HFF-Myc (cell line): ENCODE results near the gene EIF4G3.
"Not testable (repeated sequence)": the region's sequence is repeated elsewhere in the genome, so short reads cannot be mapped to it uniquely, and the experiment has no call there.

Experiments
- DNase-seq: peaks from one replicate; pipeline ENCODE4 v3.0.0-alpha.2; 2011; ENCODE audit warnings: low read depth; ENCODE audit errors: extremely low read depth
- H3K4me3 ChIP-seq: replicated peaks from 2 replicates; pipeline ENCODE4 v1.5.1; 2011; ENCODE audit warnings: low read depth, mild to moderate bottlenecking, control low read depth, low read length
- TF ChIP-seq, protein P1 (sequence below): IDR thresholded peaks from 2 replicates; pipeline ENCODE4 v1.5.1; 2012; ENCODE audit warnings: mild to moderate bottlenecking, low read depth, low read length, control low read depth; ENCODE audit errors: missing control alignments

The EIF4G3 gene

DNA sequence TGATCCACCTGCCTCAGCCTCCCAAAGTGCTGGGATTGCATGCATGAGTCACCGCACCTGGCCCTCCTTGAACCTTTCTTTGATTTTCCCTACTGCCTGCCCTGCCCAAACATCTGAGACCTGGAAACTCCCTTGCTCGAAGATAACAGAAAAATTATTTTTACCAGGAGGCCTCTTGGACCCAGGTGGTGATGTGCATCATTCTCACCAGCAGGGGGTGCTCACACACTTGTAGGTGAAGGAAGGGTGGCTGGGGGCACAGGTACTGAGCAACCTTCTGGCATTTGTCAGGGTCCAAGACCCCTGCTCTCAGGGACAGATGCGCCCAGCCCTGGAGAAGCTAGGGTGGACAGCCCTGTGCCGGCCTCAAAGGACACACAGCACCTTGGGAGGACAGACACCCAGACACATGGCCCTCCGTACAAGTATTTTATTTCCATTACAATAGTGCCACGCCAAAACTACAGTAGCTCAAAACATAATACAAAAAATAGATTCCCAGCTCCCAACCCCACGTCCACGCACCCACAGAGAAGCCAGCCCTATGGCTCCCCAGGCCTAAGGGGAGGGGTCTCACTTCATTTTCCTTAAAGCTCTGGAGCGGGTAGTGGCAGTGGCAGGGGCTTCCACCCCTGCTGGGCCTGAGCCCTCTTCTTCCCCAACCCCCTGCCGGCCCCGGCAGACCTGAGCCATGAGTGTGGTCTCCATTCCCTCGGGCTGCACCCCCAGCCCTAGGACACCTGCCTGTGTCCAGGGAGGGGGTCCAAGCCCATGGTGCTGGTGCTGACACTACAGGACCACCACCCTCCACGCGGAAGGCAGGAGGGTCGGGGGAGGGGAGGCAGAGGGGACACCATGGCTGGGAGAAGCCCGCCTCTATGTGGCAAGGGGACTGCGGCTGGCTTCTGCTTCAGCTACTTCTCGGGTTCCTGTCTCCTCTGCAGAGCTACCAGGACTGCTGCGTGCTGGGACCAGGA, 40.4 kb upstream of the EIF4G3 start:
- DNase-seq, result no peak
- H3K4me3 ChIP-seq, result no peak overlapping the region
- TF ChIP-seq, protein P1, sequence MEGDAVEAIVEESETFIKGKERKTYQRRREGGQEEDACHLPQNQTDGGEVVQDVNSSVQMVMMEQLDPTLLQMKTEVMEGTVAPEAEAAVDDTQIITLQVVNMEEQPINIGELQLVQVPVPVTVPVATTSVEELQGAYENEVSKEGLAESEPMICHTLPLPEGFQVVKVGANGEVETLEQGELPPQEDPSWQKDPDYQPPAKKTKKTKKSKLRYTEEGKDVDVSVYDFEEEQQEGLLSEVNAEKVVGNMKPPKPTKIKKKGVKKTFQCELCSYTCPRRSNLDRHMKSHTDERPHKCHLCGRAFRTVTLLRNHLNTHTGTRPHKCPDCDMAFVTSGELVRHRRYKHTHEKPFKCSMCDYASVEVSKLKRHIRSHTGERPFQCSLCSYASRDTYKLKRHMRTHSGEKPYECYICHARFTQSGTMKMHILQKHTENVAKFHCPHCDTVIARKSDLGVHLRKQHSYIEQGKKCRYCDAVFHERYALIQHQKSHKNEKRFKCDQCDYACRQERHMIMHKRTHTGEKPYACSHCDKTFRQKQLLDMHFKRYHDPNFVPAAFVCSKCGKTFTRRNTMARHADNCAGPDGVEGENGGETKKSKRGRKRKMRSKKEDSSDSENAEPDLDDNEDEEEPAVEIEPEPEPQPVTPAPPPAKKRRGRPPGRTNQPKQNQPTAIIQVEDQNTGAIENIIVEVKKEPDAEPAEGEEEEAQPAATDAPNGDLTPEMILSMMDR, result peak; percentile 80

DNA sequence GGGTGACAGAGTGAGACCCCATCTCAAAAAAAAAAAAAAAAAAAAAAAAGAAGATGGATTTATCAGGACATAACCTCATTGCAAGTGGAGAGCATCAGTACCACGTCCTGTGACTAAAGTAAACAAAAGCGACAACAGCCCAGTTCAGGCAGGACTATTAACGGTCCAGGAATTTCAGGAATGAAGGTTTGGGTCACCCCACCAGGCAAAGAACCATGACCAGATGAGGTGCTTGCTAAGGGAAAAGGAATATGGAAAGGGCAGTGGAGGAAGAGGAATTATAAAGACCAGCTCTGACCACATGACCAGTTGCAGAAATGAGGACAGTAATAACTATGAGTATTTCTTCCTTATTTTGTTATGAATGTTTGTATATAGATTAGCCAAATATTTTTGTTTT, 35.4 kb upstream of the EIF4G3 start:
- DNase-seq, result no peak
- TF ChIP-seq, protein P1, result no peak
- no peak overlapping the region for H3K4me3 ChIP-seq

DNA sequence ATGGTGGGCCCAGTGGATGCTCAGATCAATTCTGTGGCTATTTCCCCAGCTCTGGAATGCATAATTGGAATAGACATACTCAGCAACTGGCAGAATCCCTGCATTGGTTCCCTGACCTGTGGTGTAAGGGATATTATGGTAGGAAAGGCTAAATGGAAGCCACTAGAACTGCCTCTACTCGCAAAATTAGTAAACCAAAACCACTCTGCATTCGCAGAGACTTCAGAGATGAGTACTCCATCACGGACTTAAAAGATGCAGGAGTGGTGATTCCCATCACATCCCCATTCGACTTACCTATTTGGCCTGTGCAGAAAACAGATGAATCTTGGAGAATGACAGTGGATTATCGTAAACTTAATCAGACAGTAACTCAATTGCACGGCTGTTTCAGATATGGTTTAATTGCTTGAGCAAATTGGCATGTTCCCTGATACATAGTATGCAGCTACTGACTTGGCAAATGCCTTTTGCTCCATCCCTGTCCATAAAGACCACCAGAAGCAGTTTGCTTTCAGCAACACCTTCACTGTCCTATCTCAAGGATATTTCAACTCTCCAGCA, 31.5 kb upstream of the EIF4G3 start:
- not testable (repeated sequence) for DNase-seq, H3K4me3 ChIP-seq

DNA sequence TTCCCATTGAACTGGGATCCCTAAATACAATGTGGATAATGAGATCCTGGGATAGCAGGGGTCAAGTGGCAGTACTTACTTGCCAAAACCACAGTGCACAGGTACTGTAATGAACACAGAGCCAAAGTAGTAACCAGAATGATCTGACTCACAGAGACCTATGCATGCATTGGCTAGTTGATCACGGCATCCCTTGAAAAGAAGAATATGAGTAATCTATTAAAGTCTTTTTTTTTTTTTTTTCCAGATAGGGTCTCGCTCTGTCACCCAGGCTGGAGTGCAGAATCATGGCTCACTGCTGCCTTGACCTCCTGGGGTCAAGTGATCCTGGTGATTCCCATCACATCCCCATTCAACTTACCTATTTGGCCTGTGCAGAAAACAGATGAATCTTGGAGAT, 29.4 kb upstream of the EIF4G3 start:
- TF ChIP-seq, protein P1, result no peak
- no peak overlapping the region for H3K4me3 ChIP-seq
- no peak for DNase-seq

DNA sequence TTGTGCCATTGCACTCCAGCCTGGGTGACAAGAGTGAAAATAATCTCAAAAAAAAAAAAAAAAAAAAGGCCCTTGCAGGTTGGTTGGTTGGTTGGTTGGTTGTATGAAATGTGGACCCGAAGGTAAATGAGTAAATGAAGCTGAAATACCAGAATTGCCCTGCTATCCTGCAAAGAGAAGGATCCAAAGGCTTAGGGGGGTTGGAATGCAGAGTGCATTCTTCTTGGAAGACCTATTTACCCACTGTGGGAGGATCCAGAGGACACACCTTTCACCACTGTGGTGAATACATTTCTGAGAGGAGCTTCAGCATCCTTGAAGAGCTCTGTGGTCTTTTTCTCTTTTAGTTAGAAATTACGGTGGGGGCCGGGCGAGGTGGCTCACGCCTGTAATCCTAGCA, 28.7 kb upstream of the EIF4G3 start:
- no peak overlapping the region for H3K4me3 ChIP-seq
- no peak for DNase-seq
- TF ChIP-seq, protein P1, result no peak

DNA sequence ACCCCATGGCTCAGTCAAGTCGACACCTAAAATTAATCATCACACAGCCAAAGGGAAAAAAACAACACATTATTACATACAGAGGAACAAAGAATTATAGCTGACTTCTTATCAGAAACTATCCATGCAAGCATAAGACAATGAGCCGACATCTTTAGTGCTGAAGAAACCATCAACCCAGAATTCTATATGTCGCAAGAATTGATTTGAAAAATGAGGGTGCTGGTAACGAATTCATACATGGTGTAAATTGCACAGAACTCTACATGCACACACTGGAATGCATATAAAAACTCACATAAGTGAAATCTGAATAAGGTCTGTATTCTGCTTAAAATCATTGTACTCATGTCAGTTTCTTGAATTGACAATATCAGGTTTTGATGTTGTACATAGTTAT, 25.0 kb upstream of the EIF4G3 start:
- no peak for DNase-seq
- H3K4me3 ChIP-seq, result no peak overlapping the region
- TF ChIP-seq, protein P1, result no peak

DNA sequence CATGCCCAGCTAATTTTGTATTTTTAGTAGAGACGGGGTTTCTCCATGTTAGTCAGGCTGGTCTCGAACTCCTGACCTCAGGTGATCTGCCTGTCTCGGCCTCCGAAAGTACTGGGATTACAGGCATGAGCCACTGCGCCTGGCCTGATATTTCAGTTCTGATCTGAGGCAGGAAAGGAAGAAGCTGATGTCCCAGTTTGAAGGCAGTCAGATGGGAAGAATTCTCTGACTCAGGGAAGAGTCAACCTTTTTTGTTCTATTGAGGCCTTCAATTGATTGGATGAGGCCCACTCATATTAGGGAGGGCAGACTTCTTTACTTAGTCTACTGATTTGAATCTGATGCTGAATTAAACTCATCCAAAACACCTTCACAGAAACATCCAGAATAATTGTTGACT, 24.5 kb upstream of the EIF4G3 start:
- H3K4me3 ChIP-seq, DNase-seq: not testable (repeated sequence)

DNA sequence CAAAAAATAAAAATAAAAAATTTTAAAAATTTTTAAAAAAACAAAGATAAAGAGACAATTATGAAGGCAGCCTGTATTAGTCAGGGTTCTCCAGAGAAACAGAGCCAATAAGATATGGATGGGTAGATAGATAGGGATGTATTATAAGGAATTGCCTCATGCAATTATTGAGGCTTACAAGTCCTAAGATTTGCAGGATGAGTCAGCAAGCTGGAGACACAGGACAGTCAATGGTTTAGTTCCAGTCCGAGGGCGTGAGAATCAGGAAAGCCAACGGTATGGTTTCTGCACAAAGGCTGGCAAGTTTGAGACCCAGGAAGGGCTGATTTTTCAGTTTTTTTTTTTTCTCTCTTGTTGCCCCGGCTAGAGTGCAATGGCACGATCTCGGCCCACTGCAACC, 24.1 kb upstream of the EIF4G3 start:
- DNase-seq, result no peak
- no peak overlapping the region for H3K4me3 ChIP-seq
- TF ChIP-seq, protein P1, result no peak
